Right renal pelvis (tissue), 4 donors: ENCODE data around the gene ZNF280D. TPM values are rescaled to one million over a fixed set of nuclear protein-coding genes. Genes with fewer than 3 reads are reported as not detected.
"Not testable (repeated sequence)": the region's sequence is repeated elsewhere in the genome, so short reads cannot be mapped to it uniquely, and the experiment has no call there.

Experiments used
- DNase-seq, 4 donors: peaks; one replicate each; pipeline ENCODE4 v3.0.0-alpha.2; 2013; ENCODE audit warnings: low read depth in 4 of 4, low spot score in 3 of 4, missing footprints in 1 of 4
- polyA plus RNA-seq, 4 donors: library from polyadenylated mRNA; unstranded; fragments of 120-200 nt; gene quantifications; one replicate each; pipeline ENCODE4 v1.2.1, GENCODE V29; 2013; ENCODE audit not compliant: insufficient read length in 4 of 4

ZNF280D gene
- polyA plus RNA-seq, 4 donors, result 37.5 to 52.0 (median 48.4) TPM

DNA sequence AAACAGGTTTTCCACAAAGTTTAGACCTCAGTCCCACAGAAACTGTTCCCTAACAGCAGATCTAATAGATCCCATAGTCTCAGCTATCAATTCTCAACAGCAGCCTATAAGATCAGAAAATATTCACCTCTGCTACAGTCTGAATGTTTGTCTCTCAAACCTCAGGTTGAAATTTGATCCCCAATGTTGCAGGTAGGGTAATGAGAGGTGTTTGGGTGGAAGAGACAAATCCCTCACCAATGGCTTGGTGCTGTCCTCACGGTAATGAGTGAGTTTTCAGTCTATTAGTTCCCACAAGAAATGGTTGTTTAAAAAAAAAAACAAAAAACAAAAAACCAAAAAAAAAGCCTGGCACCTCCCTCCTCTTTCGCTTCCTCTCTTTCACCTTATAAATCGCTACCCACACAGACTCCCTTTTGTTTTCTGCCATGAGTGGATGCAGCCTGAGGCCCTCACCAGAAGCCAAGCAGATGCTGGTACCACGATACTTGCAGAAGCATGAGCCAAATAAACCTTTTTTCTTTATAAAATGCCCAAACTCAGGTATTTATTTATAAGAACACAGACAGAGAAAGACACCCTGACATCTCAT is 14.2 kb downstream of the ZNF280D start:
- no peak for DNase-seq

DNA sequence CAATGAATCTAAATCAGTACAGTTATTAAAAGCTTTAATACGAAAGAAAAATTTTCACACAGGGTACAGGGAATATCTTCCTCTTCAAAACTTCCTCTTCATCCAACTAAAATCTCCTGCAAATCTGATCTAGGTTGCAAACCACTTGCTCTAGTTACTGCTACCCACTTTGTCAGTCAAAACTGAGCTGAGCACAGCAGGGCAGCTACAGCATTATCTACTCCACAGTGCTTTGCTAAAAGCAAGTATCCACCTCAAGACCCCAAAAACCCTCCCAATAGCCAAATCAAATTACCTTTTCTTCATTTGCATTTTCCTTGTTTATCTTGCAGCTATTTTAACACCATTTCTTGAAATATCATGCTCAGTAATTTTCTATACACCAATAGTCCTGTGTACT is 14.7 kb downstream of the ZNF280D start:
- DNase-seq, result no peak

DNA sequence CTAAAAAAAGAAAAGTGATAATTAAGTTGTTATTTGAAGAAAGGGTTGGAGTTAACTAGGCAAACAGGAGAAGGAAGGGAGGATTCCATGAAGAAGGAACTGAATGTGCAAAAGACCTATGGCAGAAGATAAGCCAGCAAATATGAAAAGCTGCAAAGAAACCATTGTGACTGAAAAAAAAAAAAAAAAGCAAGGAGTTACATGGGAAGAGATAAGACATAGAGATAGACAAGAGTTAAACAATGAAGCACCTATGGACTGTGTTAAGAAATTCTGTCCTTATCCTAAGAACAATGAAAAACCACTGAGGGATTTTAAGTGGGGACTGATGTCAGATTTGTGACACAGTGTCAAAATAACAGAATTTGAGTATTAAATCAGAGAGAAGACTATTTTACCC is 17.0 kb downstream of the ZNF280D start:
- no peak for DNase-seq

GRCh38 chr15:56715220-56715619 is 18.1 kb downstream of the ZNF280D start:
- no peak for DNase-seq

DNA sequence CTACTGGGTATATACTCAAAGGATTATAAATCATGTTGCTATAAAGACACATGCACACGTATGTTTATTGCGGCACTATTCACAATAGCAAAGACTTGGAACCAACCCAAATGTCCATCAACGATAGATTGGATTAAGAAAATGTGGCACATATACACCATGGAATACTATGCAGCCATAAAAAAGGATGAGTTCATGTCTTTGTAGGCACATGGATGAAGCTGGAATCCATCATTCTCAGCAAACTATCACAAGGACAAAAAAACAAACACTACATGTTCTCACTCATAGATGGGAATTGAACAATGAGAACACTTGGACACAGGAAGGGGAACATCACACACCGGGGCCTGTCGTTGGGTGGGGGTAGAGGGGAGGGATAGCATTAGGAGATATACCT is 23.8 kb downstream of the ZNF280D start:
- not testable (repeated sequence) for DNase-seq

GRCh38 chr15:56699743-56700142 is 33.6 kb downstream of the ZNF280D start:
- no peak for DNase-seq

DNA sequence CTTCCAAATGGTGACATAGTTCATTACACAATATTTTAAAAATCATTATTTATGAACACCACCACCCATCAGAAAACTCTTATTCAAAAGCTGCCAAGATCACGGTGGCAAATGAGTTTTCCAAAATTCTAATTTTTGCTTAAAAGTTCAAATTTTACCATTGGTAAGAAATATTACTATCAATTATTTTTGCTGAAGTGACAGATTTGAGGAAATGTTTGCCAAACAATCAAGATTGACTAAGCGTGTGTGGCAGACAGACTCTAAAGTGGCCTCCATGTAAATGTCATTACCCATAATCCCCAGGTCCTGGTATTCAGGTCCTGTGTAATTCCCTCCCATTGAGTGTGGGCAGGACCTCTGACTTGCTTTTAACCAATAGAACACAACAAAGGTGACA is 35.0 kb downstream of the ZNF280D start:
- DNase-seq, result no peak

DNA sequence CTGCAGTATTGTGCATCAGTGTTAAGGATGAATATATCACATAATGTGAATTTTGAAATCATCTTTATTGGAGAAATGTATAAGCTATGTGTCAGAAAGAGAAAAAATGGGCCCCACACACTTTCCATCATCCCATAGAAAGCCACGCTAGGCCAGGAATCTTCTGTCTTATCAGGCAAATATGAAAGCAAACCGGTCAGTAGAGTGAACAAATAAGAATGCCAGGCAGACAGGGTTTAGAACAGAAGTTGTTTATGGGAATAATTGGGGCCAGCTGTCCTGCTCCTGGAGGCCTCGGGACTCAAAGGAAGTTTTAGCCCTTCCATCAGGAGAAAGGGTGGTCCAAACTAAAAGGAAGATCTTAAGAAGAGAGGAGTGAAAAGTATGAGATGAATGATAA is 39.5 kb downstream of the ZNF280D start:
- DNase-seq, result no peak

GRCh38 chr15:56690733-56691132 is 42.6 kb downstream of the ZNF280D start:
- no peak for DNase-seq

DNA sequence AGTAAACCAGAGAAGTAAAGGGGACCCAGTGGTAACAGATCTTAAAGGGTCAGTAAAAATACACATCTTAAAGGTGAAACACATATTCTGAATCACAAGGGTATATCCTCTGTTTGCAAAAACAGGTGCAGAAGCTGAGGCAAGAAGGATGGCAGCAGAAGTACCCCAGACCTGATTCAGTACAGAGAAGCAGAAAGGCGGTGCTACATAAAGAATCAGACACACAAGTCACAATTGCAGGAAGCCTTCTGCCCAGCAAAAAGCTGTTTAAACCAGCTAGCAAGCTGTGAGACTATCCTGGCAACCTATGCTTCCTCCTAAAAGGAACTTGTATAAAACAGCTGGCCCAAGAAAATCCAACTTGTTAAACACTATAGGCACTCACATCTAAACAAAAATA is 49.4 kb downstream of the ZNF280D start:
- DNase-seq, result no peak

DNA sequence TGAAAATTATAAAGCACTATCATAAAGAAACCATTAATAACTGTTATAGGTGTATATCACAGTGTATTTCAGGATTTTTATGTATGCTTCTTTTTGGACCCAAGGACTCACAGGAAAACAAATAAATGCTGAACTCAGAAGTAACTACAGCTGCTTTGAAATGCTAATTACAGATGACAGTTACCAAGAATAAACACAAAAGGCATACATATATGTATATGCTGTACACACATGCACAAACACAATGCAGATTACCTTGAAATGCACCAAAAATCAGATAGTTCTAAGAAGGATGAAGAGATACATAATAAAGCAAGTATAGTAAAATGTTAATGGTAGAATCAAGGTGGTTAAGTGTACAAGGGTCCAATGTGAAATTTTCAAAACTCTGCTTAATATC is 52.2 kb downstream of the ZNF280D start:
- DNase-seq, result no peak

DNA sequence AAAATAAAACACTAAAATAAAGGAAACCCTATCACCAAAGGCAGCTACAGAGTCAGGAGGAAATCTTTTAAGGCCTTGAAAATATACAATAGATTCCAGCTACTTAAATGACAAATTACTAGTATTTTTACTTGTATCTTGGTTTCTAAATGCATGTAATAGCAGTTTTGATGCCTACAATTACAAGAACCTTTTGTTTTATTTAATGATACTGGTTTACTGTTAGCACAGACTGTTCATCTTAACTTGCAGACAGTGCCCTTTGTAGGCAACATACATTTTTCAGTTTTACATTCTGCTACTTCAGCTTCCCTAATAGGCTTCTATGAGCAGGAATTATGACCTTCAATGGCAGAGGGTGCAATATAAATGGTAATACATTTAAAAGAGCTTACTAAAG is 54.1 kb downstream of the ZNF280D start:
- no peak for DNase-seq

GRCh38 chr15:56678571-56678970 is 54.7 kb downstream of the ZNF280D start:
- DNase-seq, result no peak

GRCh38 chr15:56677271-56677670 is 56.0 kb downstream of the ZNF280D start:
- no peak for DNase-seq

DNA sequence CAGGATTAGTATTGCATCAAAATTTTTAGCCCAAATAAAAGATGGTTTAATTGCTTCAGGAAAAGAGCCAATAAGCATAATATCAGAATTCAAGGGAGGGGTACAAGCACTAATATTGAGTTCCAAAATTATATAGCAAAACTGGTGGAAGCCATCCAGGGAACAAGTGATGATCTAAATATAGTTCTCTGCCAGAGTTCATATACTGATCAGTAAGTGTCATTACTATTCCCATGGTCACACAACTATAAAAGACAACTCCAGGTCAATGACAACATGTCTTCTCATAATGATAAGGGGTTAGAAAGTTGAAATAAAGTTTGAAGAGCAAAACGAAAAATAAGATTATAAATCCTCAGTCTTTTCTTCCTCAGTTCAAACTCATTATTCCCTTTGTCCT is 57.4 kb downstream of the ZNF280D start:
- no peak for DNase-seq

DNA sequence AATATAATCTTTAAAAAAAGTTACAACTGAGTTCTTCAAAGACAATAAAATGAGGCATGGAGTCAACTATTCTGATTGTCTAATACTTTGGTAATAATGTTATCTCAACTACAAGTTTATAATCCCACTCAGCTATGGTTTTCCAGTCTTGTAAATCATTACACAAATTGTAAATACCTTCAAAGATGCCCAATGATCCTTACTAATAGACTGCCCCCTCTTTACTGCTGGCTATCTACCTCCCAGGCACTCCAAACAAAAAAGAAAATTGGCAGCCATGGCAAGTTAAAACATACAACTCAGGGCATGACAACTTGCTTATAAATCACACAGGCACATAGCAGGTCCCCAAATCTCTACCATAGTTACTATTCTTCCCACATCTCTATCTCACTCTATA is 58.5 kb downstream of the ZNF280D start:
- no peak for DNase-seq

DNA sequence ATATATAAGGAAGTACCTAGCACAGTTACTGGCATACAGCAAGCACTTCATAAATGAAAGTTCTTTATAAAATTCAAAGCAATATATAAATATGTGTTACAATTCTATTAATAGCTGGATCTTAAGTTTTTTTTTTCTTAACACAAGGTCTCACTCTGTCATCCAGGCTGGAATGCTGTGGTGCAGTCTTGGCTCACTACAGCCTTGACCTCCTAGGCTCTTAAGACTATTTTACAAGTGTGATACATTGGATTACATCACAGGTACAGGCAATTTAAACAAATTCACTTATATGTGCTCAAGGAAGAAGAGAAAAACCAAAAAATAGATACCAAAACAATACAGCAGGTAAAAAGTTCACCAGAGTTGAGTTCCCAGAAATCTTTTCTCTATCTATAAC is 60.6 kb downstream of the ZNF280D start:
- DNase-seq, result no peak

DNA sequence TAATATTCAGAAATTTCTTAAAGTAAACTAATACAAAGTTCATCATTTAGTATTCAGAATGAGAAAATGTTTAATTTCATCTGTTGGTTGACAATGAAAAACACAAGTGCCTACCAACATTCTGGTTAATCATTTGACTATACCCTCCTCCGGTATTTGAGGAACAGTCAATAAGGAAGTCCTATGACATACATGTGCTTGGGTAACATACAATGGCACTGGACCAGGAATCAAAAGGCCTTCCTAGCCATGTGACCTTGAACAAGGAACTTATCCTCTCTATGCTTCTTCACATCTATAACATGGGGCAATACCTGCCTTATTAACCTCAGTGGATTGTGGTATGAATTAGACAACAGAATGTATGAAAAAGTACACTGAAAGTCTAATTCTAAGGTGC is 65.8 kb downstream of the ZNF280D start:
- no peak for DNase-seq

GRCh38 chr15:56660943-56661342 is 72.4 kb downstream of the ZNF280D start:
- DNase-seq, result no peak

DNA sequence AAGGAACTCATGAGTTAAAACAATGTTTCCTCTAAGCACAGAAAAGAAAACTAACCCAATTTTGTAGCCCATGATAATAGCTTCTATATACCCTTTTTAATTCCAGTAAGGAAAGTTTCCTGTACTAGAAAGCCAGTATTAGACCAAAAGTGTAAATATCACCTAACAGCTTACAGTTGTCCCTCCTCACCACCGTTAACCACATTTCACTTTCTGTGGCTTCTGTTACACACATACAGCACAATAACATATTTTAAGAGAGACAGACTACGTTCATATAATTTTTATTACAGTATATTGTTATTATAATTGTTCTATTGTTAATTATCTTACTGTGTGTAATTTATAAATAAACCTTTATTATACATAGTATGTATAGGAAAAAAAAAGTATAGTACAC is 74.1 kb downstream of the ZNF280D start:
- no peak for DNase-seq

DNA sequence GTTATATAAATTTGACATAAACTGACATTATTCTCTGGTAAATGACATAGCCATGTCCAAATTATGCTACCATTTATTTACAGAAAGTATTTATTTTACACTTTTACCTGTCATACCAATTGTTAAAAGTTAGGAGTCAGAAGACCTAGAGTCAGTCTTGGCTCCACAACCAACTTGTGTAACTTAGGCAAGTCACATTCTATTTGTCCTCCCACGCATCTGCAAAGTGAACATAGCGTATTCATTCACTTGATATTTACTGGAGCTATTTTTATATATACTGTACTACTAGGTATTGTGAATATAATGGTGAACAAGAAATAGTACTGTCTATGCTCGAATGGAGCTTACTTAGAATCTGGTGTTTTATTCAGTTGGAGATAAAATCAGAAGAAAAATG is 78.7 kb downstream of the ZNF280D start:
- no peak for DNase-seq

GRCh38 chr15:56654216-56654615 is 79.1 kb downstream of the ZNF280D start:
- DNase-seq, result no peak

GRCh38 chr15:56653787-56654186 is 79.5 kb downstream of the ZNF280D start:
- DNase-seq, result no peak
